ENCODE measurements around the gene BST2.
A peak's percentile ranks its signal among the peaks of the same experiment; 100 is the strongest.

The BST2 gene

GRCh38 chr19:17405250-17406045 lies at the start of gene BST2:
Gene BST2 (minus strand): TSS chr19:17405630. CDS start chr19:17405575, 55 bp downstream.
- DNase-seq (ENCODE audit: low read depth in 1 of 2, low spot score in 1 of 2), result no peak

- no peak for DNase-seq (ENCODE audit: low read depth in 1 of 2, low spot score in 1 of 2)
Measured at GRCh38 chr19:17454576-17455071, 49.2 kb upstream of the BST2 start.

GRCh38 chr19:17451820-17452219 lies 46.4 kb upstream of the BST2 start:
- DNase-seq (ENCODE audit: low read depth in 1 of 2, low spot score in 1 of 2), result no peak

GRCh38 chr19:17450264-17451075 lies 45.0 kb upstream of the BST2 start:
- no peak for DNase-seq (ENCODE audit: low read depth in 1 of 2, low spot score in 1 of 2)

GRCh38 chr19:17448131-17448967 lies 42.9 kb upstream of the BST2 start, which contains the start of gene TMEM221:
Gene TMEM221 (minus strand): TSS chr19:17448668. CDS start chr19:17448462, 206 bp downstream.
- peak; percentile 35 to 49 for DNase-seq (ENCODE audit: low read depth in 1 of 2, low spot score in 1 of 2)

GRCh38 chr19:17447704-17448130 lies 42.3 kb upstream of the BST2 start:
- DNase-seq (ENCODE audit: low read depth in 1 of 2, low spot score in 1 of 2), result no peak

- no peak for DNase-seq (ENCODE audit: low read depth in 1 of 2, low spot score in 1 of 2)
Measured at GRCh38 chr19:17445526-17446165, 40.2 kb upstream of the BST2 start.

GRCh38 chr19:17441241-17442021 lies 36.0 kb upstream of the BST2 start:
- no peak for DNase-seq (ENCODE audit: low read depth in 1 of 2, low spot score in 1 of 2)

- no peak for DNase-seq (ENCODE audit: low read depth in 1 of 2, low spot score in 1 of 2)
Measured at GRCh38 chr19:17436874-17437267, 31.4 kb upstream of the BST2 start.

- no peak for DNase-seq (ENCODE audit: low read depth in 1 of 2, low spot score in 1 of 2)
Measured at GRCh38 chr19:17436094-17436873, 30.9 kb upstream of the BST2 start.

GRCh38 chr19:17435218-17435617 lies 29.8 kb upstream of the BST2 start:
- DNase-seq (ENCODE audit: low read depth in 1 of 2, low spot score in 1 of 2), result no peak

- no peak for DNase-seq (ENCODE audit: low read depth in 1 of 2, low spot score in 1 of 2)
Measured at GRCh38 chr19:17431417-17431816, 26.0 kb upstream of the BST2 start.

- DNase-seq (ENCODE audit: low read depth in 1 of 2, low spot score in 1 of 2), result no peak
Measured at GRCh38 chr19:17429641-17430113, 24.2 kb upstream of the BST2 start.

- no peak for DNase-seq (ENCODE audit: low read depth in 1 of 2, low spot score in 1 of 2)
Measured at GRCh38 chr19:17424743-17425365, 19.4 kb upstream of the BST2 start.

GRCh38 chr19:17423429-17424208 lies 18.2 kb upstream of the BST2 start:
- DNase-seq (ENCODE audit: low read depth in 1 of 2, low spot score in 1 of 2), result no peak

GRCh38 chr19:17421942-17422341 lies 16.5 kb upstream of the BST2 start:
- no peak for DNase-seq (ENCODE audit: low read depth in 1 of 2, low spot score in 1 of 2)

GRCh38 chr19:17420475-17420924 lies 15.1 kb upstream of the BST2 start:
- peak in 1 of 2 donors; percentile 18 for DNase-seq (ENCODE audit: low read depth in 1 of 2, low spot score in 1 of 2)
